GM23338 (cell line): ENCODE results near the gene E2F6. TPM values are rescaled to one million over a fixed set of nuclear protein-coding genes. Genes with fewer than 3 reads are reported as not detected.

Experiments used
- ATAC-seq: fragments of 200-7000 bp; cut with Tn5 transposase; 3 replicates; pipeline ENCODE4 v1.9.1; 2020
- DNase-seq: peaks from one replicate; pipeline ENCODE4 v3.0.0-alpha.2; 2015; ENCODE audit warnings: low spot score
- H2AFZ ChIP-seq: fragments of 200-600 bp; sonication (generic); 2 replicates; pipeline ENCODE4 v1.8.0; 2016; ENCODE audit warnings: antibody characterized with exemption, mild to moderate bottlenecking, moderate library complexity
- H3F3A ChIP-seq: fragments of 200-600 bp; sonication (generic); replicated peaks from 2 replicates; pipeline ENCODE4 v1.8.0; 2017; ENCODE audit warnings: antibody characterized with exemption, mixed run types, low read depth
- H3K27ac ChIP-seq: fragments of 200-600 bp; sonication (generic); 2 replicates; pipeline ENCODE4 v1.6.1; 2016; ENCODE audit warnings: low read depth
- H3K27me3 ChIP-seq: fragments of 200-600 bp; sonication (generic); 2 replicates; pipeline ENCODE4 v1.8.0; 2016; ENCODE audit warnings: mild to moderate bottlenecking, mixed run types, moderate library complexity; ENCODE audit not compliant: insufficient read depth
- H3K36me3 ChIP-seq: fragments of 200-600 bp; sonication (generic); 2 replicates; pipeline ENCODE4 v1.8.0; 2016; ENCODE audit warnings: mild to moderate bottlenecking; ENCODE audit not compliant: insufficient read depth
- H3K4me1 ChIP-seq: fragments of 200-600 bp; sonication (generic); 2 replicates; pipeline ENCODE4 v1.8.0; 2016; ENCODE audit warnings: mild to moderate bottlenecking, moderate library complexity; ENCODE audit not compliant: insufficient read depth
- H3K4me2 ChIP-seq: fragments of 200-600 bp; sonication (generic); 2 replicates; pipeline ENCODE4 v1.7.1; 2017; ENCODE audit warnings: mixed run types
- H3K4me3 ChIP-seq: fragments of 200-600 bp; sonication (generic); 2 replicates; pipeline ENCODE4 v1.6.1; 2016; ENCODE audit warnings: mixed run types
- H3K79me2 ChIP-seq: fragments of 200-600 bp; sonication (generic); replicated peaks from 2 replicates; pipeline ENCODE4 v1.8.0; 2017; ENCODE audit warnings: mild to moderate bottlenecking; ENCODE audit not compliant: insufficient read depth
- H3K9me2 ChIP-seq: fragments of 200-600 bp; sonication (generic); 2 replicates; pipeline ENCODE4 v1.8.0; 2017; ENCODE audit not compliant: insufficient read depth
- H4K20me1 ChIP-seq: fragments of 200-600 bp; sonication (generic); replicated peaks from 2 replicates; pipeline ENCODE4 v1.8.0; 2017; ENCODE audit warnings: mild to moderate bottlenecking; ENCODE audit not compliant: insufficient read depth
- H3K27ac Mint-ChIP-seq: 2 replicates; pipeline ENCODE4 v1.8.0; 2020; ENCODE audit warnings: inconsistent platforms, mild to moderate bottlenecking, moderate library complexity, mixed read lengths
- H3K27me3 Mint-ChIP-seq: 3 replicates; pipeline ENCODE4 v1.8.0; 2022; ENCODE audit warnings: low read depth, mild to moderate bottlenecking, moderate library complexity, mixed read lengths, inconsistent platforms; ENCODE audit not compliant: insufficient read depth, poor library complexity
- H3K36me3 Mint-ChIP-seq: 3 replicates; pipeline ENCODE4 v1.8.0; 2021; ENCODE audit warnings: low read depth, mild to moderate bottlenecking, inconsistent platforms, moderate library complexity, mixed read lengths
- H3K4me1 Mint-ChIP-seq: 3 replicates; pipeline ENCODE4 v1.8.0; 2020; ENCODE audit warnings: mild to moderate bottlenecking, inconsistent platforms, mixed read lengths
- H3K4me3 Mint-ChIP-seq: 3 replicates; pipeline ENCODE4 v1.8.0; 2021; ENCODE audit warnings: moderate library complexity, mild to moderate bottlenecking, inconsistent platforms, mixed read lengths
- H3K9me3 Mint-ChIP-seq: 3 replicates; pipeline ENCODE4 v1.8.0; 2020; ENCODE audit warnings: moderate library complexity, mild to moderate bottlenecking, inconsistent platforms, mixed read lengths
- ETS1 ChIP-seq: IDR thresholded peaks from 2 replicates; pipeline ENCODE4 v1.6.1; 2016; ENCODE audit warnings: antibody characterized with exemption
- JUNB ChIP-seq: IDR thresholded peaks from one replicate; pipeline ENCODE4 v1.6.1; 2016; ENCODE audit warnings: antibody characterized with exemption; ENCODE audit not compliant: unreplicated experiment
- REST ChIP-seq: IDR thresholded peaks from one replicate; pipeline ENCODE4 v1.6.1; 2018; ENCODE audit warnings: antibody characterized with exemption; ENCODE audit not compliant: unreplicated experiment
- STAT1 ChIP-seq: IDR thresholded peaks from one replicate; pipeline ENCODE4 v1.6.1; 2016; ENCODE audit warnings: antibody characterized with exemption; ENCODE audit not compliant: unreplicated experiment
- ZNF462 ChIP-seq: fragments of 250-450 bp; sonication (Bioruptor Pico); IDR thresholded peaks from 2 replicates; pipeline ENCODE4 v1.5.0; 2020; ENCODE audit warnings: mild to moderate bottlenecking, moderate library complexity
- polyA plus RNA-seq: library from polyadenylated mRNA; unstranded; fragments of >200 nt; fragmentation: Nextera tagmentation; extraction: Ambion mirVana; gene quantifications from 2 replicates; pipeline ENCODE4 v1.2.1, GENCODE V29; 2016
- total RNA-seq: library from RNA; depleted of rRNA; stranded (reverse); fragments of >200 nt; shearing (Covaris generic); gene quantifications from 2 replicates; pipeline ENCODE4 v1.2.3, GENCODE V29; 2014

The E2F6 gene
- total and polyA plus RNA-seq, 2 experiments from 2014 or later = 16.9 to 20.7 TPM

- TF ChIP-seq ZNF462 (CRISPR knock-in tag) (no peak), ETS1 (no peak)
Measured at GRCh38 chr2:11465110-11465484, 864 bp downstream of the E2F6 start (continued).

- TF ChIP-seq JUNB = no peak
- TF ChIP-seq STAT1 = no peak
- no peak for TF ChIP-seq REST
- no peak for TF ChIP-seq ETS1
- peaks cover 33% of the 10 kb centered on the region for H4K20me1 ChIP-seq
- no peak for DNase-seq
- no peaks in the 10 kb centered on the region; the same call in 1 of the 2 replicates for H3K4me1 ChIP-seq
- H3K36me3 Mint-ChIP-seq = peaks cover 27% of the 10 kb centered on the region
- H3K4me1 Mint-ChIP-seq = peaks cover 32% of the 10 kb centered on the region
- H3K27ac ChIP-seq = no peak overlapping the region
- H3K9me2 ChIP-seq = no peaks in the 10 kb centered on the region
- H3K79me2 ChIP-seq = peaks cover 100% of the 10 kb centered on the region
- peaks cover 11% of the 10 kb centered on the region for H3K9me3 Mint-ChIP-seq
- no peak overlapping the region for H3K4me2 ChIP-seq
- H3F3A ChIP-seq = no peaks in the 10 kb centered on the region
- no peak overlapping the region for H3K4me3 ChIP-seq
- no peak overlapping the region for H3K27ac Mint-ChIP-seq
- peaks cover 3% of the 10 kb centered on the region; the same call in 1 of the 2 replicates for H3K36me3 ChIP-seq
- no peak for ATAC-seq
- H3K4me3 Mint-ChIP-seq = no peak overlapping the region
- H2AFZ ChIP-seq = no peak overlapping the region
- H3K27me3 Mint-ChIP-seq = peaks cover 8% of the 10 kb centered on the region
- H3K27me3 ChIP-seq = peaks cover 3% of the 10 kb centered on the region; the same call in 1 of the 2 replicates
Measured at GRCh38 chr2:11459816-11460215, 6.1 kb downstream of the E2F6 start.
